DMS79 (cell line): Measurements from ENCODE around the gene ERFE.

Experiments used
- DNase-seq: peaks from one replicate; lab custom pipeline; 2025; lab: John Stamatoyannopoulos, UW

The ERFE gene

DNA sequence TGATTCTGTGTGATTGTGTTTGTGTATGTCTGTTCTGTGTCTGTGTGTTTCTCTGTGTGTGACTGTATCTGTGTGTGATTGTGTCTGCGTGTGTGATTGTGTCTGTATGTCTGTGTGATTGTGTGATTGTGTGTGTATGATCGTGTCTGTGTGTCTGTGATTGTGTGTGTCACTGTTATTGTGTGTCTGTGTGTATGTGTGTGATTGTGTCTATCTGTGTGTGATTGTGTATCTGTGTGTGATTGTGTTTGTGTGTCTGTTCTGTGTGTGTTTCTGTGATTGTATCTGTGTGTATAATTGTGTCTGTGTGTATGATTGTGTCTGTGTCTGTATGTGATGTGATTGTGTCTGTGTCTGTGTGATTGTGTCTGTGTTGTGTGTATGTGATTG lies 32.0 kb upstream of the ERFE start:
- no peak for DNase-seq

DNA sequence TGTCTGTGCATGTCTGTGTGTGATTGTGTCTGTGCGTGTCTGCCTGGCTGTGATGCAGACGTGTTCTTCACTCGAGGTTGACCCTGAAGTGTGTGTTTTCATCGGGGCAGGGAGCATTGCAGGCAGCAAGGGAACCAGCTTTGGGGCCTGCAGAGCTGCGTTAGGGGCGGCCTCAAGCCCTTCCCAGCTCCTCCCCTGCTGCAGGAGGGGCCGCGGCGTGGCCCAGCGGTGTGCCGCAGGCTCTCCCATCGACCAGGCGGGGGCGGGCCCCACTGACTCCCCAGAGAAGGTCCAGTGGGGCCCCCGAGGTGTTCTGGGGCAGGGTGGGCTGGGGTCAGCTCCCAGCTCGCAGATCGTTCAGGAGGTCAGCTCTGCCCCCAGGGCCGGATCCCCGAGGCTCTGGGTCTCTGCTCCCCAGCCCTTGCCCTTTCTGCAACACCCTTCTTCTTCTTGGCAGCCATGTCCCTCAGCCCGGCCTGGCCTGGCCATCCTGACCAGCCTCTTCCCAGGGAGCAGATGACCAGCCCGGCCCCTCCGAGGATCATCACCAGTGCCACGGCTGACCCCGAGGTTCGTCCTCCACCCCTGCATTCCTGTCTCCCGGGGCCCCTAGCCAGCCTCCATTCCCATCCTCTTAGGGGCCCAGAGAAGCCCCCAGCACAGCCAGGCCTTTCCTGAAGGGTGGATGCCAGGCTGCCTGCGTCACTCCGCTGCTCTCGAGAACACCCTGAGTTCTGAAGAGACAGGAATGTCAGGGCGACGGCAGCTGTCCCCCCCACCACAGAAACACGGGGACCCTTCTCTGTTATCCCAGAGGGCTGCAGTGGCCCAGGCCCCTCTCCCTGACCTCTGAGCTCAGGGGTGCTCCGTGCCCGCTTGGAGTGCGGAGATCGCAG lies 31.4 kb upstream of the ERFE start:
- no peak for DNase-seq

DNA sequence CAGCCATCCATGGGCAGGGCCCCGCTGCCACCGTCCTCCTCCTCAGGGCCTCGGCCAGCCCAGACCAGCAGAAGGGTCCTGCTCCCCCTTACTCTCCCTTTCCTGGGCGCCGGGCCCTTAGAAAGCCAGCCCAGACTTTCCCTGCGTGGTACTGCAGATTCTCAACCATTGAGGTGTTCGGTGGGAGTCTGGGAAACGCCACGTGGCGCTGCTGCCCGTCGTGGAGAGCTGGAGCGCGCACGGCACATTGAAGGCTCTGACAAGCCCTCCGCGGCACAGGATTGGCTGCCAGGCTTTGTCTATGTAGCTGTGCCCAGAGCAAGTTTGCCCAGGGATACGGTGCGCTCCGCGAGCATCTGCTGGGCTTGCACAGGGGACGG lies 30.7 kb upstream of the ERFE start:
- no peak for DNase-seq

DNA sequence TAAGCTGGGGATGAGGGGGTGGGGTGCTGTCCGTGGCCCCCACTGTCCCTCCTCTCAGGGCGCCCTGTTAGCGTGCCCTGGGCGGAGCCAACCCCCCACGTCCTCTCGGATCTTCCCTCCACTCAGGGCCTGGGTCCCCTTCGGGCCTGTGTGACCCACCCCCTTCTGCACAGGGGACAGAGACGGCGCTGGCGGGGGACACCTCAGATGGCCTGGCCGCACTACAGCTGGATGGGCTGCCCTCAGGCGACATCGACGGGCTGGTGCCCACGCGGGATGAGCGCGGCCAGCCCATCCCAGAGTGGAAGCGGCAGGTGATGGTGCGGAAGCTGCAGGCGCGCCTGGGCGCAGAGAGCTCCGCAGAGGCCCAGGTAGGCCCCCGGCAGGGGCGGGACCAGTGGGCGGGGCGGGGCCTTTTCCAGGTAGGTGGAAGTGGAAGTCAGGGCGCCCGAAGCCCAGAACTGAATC lies 30.2 kb upstream of the ERFE start:
- DNase-seq, result no peak

DNA sequence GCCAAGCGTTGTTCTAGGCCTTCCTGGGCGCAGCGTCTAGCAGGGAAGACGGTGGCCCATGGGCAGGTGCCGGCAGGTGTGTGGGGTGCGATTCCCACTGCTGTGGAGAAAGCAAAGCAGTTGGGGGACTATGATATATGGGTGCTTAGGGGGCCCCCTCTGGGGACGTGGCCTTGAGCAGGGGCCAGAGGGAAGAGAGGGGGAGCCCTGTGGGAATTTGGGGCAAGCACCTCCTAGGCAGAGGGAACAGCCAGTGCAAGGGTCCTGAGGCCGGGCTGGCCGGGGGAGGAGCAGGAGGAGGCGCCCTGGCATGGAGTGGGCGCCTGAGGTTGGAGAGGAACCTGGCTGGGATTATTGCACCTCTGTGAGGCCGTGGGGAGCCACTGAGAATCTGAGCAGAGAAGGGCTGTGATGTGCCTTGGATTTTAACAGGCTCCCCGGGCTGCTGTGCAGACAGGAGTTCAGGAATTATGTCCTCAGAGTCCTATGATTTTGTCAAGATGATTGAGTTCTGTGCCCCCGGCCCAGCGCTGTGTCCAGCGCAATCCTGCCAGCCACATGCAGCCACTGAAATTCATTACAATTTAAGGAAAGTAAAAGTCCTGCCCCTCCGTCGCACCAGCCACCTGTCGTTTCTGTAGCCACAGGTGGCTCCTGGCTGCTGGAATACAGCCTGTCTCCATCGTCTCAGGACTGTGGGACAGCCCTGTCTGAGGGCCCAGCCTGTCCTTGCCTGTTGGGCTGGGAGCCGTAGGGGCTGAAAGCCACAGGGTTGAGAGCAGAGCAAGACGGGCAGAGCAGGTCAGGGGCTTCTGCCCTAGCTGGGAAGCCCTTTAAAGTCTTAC lies 29.4 kb upstream of the ERFE start:
- no peak for DNase-seq

DNA sequence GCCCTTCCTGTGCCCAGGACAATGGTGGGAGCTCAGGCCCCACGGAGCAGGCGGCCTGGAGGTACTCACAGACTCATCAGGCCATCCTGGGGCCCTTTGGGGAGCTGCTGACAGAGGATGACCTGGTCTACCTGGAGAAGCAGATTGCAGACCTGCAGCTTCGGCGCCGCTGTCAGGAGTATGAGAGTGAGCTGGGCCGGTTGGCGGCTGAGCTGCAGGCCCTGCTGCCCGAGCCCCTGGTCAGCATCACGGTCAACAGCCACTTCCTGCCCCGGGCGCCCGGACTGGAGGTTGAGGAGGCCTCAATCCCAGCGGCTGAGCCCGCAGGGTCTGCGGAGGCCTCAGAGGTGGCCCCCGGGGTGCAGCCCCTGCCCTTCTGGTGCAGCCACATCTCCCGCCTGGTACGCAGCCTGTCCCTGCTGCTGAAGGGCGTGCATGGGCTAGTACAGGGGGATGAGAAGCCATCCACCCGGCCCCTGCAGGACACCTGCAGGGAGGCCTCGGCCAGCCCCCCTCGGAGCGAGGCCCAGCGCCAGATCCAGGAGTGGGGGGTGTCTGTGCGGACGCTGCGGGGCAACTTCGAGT lies 28.6 kb upstream of the ERFE start:
- no peak for DNase-seq

DNA sequence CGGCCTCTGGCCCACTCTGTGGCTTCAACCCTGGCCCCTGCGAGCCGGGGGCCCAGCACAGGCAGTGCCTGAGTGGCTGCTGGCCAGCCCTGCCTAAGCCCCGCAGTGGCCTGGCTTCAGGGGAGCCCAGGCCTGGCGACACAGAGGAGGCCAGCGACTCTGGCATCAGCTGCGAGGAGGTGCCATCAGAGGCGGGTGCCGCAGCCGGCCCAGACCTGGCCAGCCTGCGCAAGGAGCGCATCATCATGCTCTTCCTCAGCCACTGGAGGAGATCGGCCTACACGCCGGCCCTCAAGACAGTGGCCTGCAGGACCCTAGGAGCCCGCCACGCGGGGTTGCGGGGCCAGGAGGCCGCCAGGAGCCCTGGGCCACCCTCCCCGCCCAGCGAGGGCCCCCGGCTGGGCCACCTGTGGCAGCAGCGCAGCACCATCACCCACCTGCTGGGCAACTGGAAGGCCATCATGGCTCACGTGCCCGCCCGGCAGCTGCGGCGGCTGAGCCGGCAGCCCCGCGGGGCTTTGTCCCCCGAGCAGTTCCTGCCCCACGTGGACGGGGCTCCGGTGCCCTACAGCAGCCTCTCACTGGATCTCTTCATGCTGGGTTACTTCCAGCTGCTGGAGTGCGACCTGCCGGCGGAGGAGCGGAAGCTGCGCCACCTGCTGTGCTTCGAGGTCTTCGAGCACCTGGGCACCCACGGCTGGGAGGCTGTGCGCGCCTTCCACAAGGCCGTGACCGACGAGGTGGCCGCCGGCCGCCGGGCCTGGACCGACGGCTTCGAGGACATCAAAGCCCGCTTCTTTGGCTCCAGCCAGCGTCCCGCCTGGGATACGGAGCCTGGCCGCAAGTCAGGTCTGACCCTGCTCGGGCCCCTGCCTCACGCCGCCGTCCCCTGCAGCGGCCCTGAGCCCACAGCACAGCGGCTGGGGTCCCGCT lies 27.8 kb upstream of the ERFE start:
- no peak for DNase-seq

DNA sequence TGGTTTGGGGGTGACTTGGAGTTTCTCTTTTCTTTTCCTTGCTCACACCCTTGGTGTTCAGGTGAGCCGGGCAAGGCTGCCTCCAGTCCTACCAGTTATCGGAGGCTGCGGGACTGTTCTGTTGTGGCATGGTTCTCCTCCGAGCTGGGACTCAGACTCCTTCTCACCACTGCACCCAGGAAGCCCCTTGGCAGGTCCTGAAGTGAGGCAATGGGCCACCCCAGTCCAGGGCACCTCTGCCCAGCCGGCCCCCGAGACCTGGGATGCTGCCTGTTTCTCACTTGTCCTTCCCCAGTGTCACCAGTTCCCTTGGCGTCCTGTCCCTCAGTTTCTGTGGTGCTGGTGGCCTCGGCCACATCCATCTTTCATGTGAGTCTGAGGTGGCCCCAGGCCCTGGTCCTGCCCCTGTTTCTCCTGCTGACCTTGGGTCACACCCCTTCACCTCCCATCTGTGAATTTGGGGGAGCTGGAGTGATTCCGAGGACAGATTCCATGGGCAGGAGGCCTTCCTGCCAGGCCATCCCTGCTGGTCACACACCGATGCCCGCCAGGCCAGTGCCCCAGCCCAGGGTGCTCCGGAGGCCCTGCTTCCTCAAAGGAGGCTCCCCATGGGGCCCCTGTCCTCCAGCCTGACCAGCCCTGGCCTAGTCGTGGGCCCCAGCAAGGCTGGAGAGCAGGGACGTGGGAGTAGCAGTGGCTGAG lies 26.9 kb upstream of the ERFE start:
- DNase-seq, result no peak

DNA sequence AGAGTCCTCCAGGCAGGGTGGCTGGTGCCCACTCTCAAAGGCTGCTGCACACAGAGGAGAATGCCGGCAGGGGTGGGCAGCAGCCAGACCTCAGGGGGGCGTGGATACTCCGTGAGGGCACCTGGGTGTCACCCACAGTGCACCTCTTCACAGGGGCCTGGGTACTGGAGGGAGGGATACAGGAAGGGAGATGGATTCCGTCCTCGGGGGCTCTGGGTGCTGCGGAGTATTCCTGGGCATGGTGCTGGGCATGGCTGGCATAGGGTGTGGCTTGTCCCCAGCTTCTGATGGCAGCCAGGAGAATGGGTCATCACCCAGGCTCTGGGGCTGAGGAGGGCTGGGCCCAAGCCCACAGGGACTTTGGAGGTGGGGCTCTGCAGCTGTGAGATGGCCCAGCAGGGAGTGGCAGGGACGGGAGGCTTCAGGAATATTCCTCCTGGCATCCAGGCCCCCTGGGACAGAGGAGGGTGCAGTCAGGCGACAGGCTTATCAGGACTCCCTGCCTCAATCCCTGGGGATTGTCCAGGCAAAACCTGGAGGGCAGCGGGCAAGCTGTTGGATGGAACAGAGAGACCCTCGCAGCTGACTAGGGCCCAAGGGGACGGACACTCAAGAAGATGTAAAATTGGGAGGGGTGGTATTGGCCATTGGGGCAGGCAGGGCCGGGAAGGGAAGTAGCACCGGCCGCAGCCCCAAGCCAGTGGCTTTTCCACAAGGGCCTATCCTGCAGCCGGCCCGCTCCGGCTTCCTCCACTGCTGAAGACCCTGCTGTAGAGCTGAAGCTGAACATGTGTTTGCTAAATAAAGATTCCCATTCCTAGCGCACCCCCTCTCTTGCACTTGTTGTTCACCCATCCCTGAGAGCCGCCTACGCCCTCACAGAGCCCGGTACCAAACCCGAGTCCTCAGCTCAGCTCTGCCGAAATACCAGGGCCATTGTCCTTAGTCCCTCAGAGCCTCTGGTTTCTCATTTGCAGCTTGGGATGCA lies 26.0 kb upstream of the ERFE start:
- DNase-seq, result no peak

DNA sequence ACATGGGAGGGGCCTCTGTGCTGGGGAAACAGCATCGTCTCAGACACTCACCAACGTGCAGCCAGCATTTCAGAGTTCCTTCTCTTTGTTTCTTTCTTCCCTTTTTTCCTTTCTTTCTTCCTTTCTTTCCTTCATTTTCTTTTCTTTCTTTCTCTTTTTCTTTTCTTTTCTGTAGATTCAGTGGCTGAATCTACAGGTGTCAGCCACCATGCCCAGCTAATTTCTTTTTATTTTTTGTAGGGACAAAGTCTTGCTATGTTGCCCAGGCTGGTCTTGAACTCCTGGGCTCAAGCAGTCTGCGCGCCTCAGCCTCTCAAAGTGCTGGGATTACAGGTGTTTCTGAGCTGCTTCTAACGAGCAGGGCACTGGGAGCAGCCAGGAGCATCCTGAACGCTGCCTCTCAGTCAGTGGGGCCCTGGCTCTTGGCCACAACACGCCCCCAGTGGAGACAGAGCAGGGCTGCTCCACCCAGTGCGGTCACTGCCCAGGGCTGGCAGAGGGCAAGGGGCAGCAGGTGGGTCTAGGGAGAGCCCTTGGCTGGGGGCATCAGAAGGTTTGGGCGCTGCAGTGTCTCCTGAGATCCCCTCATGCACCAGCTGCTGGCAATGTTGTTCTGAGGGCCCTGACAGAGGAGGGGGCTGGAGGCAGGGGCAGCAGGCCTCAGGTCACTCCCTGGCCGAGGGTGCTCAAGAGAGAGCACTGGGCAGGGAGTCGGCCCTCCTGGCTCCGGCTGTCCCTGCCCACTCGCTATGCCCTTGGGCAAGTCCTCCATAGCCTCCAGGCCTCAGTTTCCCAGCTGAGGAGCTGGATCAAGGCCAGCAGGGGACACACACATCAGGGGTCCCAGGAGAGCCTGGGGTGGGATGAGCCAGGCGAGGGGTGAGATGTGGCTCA lies 25.0 kb upstream of the ERFE start:
- DNase-seq, result no peak

DNA sequence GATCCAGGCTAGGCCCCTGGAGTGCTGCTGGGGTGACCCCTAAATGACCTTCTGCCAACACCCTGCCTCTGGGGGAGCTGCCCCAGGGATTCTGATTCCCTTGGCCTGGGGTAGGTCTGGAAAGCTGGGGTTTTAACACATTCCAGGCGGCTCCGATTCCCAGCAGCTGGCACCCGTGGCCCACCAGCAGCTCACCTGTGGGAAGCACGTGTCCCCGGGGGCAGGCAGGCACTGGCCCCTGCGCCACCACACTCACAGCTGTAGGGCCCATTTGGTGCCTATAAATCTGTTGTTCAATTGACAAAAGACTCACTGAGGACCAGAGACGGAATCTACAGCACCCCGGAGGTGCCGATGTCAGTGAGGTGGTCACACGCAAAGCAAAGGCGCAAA lies 24.4 kb upstream of the ERFE start:
- DNase-seq, result no peak

DNA sequence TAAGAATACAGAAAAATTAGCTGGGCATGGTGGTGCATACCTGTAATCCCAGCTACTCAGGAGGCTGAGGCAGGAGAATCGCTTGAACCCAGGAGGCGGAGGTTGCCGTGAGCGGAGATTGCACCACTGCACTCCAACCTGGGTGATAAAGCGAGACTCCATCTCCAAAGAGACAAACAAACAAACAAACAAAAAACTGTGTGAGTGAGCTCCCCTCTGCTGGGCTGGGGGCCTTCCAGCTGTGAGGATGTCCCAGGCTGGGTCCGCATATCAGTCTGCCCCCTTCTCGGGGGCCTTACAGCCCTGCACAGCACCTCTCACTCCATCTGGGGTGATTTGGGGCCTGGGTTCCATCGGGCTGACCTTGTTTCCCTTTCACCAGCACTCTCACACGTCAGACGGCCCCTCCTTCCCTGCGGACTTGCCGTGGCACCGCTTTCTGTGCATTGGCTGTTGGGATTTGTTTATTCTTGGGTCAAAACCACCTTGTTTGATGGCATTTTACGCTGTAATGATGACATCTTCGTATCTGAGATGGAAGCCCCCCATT lies 23.1 kb upstream of the ERFE start:
- no peak for DNase-seq

DNA sequence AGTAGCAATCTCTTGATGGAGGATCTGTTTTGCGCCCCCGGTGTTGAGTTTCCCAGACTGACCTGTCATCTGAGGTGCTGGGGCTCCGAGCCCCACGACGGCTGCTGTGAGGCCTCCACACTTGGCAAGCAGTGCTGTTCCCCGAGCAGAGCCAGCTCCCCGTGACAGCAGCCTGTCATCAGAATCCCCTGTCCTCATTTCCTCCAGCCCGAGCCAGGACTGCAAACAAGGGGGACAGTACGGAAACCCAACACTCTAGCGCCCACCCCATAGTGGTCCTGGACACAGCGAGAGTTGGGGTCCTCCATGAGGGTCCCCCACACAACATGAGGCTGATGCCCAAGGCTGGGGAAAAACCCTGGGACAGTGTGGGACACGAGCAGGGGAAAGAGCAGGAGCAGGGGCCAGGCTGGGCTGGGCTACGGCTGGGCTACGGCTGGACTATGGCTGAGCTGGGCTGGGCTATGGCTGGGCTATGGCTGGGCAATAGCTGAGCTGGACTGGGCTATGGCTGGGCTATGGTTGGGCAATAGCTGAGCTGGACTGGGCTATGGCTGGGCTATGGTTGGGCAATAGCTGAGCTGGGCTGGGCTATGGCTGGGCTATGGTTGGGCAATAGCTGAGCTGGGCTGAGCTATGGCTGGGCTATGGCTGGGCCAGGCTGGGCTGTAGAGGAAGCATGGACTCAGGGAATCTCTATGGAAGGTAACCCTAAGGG lies 21.8 kb upstream of the ERFE start:
- no peak for DNase-seq

DNA sequence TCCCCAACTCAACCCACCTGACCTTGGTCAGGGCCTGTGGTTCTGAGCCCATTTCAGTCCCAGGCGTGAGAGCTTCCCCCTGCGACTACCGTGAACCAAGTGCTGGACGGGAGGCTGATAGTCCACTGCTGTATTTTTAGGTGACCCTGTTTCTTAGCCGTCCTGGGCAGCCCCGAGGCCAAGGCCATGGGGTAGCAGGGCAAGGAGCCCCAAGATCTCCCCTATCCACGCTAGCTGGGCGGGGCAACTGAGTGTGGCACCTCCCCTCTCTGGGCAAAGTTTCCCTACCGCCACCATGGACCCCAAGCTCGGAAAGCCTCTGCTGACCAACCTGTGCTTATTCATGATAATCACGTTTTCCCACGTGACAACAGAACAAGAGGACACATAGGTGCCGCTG lies 20.9 kb upstream of the ERFE start:
- DNase-seq, result no peak

DNA sequence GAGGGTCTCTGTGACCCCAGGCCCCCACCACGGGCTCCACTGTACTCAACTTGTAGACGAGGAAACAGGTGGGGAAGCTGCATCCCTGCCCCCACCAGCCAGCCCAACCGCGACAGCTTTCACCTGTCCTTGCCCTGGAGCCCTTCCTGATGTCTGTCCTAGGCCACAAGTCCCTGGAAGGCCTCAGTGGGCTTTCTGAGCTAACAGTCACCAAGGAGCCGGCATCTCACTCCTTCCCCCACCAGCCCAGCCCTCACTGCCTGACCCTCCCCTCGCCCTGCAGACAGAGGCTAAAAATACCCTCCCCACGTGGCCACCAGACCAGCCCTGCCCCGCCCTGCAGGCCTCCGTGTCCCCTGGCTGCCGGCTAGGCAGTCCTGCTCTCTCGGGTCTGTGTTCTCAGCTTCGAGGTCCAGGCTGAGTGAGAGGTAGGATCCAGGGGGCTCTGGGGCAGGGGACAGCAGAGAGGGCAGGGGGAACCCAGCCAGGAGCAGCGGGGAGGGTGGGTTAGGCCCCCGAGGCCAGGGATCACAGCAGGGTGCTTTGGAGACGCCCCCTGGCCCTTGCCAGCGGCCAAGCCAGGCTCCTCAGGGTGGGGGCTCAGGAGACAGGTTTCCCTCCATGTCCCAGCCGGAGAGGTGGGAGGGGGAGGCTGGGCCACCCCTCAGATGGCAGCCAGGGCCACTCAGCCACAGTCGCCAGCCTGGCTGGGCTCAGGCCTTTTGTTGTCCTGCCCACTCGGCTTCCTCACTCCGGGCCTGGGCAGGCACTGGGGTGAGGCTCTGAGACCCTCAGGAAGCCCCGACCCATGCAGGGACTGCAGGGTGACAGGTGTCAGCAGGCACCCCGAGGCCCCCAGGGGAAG lies 20.2 kb upstream of the ERFE start, which contains the start of gene KLHL30:
Gene KLHL30, plus strand, starts transcription at position 338 of the 865 bp plus-strand sequence. CDS start 2,087 bp downstream, outside the sequence.
- DNase-seq, result no peak

DNA sequence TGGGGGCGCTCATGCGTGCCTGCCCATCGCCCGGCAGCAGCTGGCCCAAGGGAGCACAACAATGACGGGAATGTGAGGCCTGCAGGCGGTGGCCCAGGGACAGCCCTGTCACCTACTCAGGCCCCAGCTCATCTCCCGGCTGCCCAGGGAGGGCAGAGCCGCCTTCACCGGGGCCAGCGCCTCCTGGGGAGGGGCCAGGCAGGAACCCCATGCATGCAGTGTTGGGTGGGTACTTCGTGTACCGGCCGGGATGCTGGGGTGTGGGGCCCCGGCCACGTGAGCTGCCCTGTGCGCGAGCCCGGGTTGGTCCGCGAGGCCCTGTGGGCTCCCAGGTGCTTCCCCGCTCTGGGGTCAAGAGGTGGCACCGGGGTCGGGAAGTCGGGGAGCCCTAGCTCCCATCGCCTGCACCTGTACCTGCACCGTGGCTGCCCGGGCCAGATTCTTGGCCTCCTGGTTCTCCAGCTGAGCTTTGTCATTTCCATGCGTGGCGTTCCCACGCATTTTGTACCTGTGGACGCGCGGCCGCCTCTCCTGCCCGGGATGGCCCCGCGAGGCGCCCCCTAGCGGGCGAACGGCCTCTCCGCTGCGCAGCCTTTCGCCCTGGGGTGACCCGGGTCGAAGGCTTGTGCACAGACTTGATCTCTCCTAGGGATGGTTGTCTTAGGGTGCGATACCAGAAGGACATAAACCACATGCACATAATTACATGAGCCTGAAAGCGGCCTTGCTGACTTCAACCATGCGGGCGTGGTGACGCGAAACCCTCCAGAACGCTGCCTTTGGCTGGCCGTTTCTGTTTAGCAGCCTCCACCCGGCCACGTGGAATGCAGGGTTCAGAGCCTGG lies 19.4 kb upstream of the ERFE start:
- DNase-seq, result no peak
